GM18861 (cell line): Measurements from ENCODE around the gene ELOA.
A peak's percentile ranks its signal among the peaks of the same experiment; 100 is the strongest.

Experiments used
- ATAC-seq: cut with Tn5 transposase; IDR thresholded peaks from one replicate; pipeline ENCODE4 v1.9.1; 2021; ENCODE audit not compliant: unreplicated experiment

Gene ELOA, protein sequence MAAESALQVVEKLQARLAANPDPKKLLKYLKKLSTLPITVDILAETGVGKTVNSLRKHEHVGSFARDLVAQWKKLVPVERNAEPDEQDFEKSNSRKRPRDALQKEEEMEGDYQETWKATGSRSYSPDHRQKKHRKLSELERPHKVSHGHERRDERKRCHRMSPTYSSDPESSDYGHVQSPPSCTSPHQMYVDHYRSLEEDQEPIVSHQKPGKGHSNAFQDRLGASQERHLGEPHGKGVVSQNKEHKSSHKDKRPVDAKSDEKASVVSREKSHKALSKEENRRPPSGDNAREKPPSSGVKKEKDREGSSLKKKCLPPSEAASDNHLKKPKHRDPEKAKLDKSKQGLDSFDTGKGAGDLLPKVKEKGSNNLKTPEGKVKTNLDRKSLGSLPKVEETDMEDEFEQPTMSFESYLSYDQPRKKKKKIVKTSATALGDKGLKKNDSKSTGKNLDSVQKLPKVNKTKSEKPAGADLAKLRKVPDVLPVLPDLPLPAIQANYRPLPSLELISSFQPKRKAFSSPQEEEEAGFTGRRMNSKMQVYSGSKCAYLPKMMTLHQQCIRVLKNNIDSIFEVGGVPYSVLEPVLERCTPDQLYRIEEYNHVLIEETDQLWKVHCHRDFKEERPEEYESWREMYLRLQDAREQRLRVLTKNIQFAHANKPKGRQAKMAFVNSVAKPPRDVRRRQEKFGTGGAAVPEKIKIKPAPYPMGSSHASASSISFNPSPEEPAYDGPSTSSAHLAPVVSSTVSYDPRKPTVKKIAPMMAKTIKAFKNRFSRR

GRCh38 chr1:23743287-23744152 lies at the start of gene ELOA:
ELOA (plus strand) TSS chr1:23743471; CDS start chr1:23743504, 33 bp downstream.
- peak; percentile 59 for ATAC-seq

GRCh38 chr1:23693599-23693998 lies 49.7 kb upstream of the ELOA start:
- no peak for ATAC-seq

DNA sequence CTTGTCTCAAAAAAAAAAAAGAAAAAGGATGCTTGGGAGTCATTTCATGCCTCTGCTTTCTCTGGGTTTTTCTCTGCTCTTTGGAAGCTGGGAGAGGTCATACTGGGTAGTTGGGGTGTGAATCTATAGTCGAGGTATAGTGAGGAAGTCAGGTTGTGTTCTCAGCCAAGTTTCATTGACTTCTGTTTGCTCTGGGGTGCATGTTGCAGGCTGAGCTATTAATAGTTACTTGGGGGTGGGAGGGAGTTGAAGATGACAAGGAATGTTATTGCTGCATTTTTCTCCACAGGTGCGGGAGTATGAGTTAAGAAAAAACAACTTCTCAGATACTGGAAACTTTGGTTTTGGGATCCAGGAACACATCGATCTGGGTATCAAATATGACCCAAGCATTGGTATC lies 48.9 kb upstream of the ELOA start:
- ATAC-seq = no peak

DNA sequence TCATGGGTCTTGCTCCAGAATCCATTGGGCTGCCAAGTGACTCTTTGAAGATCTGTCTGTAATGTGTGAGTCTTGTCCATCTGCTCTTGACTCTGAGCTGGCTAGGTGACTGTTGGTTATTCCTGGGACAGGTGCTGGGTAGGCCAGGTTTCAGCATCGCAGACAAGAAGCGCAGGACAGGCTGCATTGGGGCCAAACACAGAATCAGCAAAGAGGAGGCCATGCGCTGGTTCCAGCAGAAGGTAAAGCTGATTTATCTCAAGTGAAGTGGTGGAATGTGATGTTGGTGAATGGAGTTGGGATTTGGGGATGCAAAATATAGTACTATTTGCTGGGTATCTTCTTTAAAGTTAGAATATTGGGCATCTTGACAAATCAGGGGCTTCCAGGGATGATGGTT lies 47.6 kb upstream of the ELOA start:
- ATAC-seq = no peak

GRCh38 chr1:23696335-23696989 lies 46.8 kb upstream of the ELOA start:
- no peak for ATAC-seq

DNA sequence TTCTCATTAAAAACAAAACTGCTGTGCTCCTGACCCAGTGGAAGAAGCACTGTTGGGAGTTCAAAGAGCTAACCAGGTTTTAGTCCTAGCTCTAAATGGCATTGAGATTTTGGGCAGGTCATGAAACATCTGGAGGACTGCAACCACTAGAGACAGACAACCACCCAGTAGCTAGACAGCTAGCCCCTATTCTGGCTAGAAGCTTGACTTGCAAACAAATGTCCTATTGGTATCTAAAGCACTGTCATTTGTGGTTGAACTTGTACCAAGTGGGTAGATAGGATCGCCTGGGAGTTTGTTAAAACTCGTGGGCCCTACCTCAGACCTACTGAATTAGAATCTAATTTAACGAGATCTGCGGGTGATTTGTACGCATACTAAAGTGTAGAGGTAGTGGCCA lies 44.8 kb upstream of the ELOA start:
- ATAC-seq = no peak

DNA sequence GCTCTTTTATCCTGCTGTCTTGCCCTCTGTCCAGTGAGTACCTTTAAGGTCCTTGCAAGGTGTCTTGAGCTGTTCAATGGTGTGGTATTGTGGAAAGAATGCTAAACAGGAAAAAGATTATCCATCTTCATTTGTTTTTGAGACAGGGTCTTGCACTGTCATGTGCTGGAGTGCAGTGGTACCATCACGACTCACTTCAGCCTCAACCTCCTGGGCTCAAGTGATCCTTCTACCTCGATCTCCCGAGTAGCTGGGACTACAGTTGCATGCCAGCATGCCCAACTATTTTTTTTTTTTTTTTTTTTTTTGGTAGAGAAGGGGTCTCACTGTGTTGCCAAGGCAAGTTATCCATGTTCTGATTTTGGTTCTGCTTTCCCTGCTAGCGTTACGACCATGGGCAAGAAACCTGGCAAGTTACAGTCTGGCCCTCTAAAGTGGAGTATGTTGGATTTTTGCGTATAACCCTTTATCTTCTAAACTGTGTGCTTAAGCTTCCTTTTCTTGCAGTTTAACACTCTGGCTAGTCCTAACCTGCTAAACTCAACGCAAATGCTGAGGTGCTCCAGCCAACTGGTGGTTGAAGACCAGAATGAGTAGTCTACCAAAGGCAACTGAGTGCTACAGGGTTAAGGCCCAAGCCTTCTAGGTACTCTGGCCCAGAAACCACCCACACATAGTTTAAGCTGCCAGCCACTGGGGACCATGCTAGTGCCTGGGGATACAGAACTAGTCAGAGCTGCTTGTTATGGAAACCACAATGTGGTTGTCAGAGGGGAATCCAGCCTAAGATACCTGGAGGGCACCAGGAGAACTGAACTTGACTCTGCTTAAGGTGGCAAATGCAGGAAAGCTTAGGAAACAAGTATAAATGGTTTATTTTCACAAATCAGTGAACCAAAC lies 43.7 kb upstream of the ELOA start:
- no peak for ATAC-seq

- no peak for ATAC-seq
Measured at GRCh38 chr1:23701310-23701709, 42.0 kb upstream of the ELOA start.

DNA sequence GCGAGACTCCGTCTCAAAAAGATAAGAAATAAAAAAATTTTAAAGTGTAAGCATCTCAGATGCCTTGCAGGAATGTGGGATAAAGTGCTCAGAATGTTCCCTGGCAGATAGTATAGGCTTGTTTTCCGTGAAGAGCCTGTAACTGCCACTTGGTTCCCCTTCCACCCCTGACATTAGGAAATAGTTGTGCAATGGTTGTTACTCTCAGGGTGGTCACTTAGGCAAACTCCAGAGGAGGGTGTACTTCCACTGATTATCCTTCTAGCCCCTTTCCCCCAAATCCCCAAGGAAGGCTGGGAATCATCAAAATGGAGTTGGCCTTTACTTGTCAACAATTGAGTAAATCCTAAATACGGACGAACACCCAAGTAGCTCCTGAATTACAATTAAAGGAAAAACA lies 41.3 kb upstream of the ELOA start:
- no peak for ATAC-seq

GRCh38 chr1:23704834-23705495 lies 38.3 kb upstream of the ELOA start:
- no peak for ATAC-seq

GRCh38 chr1:23709229-23709628 lies 34.0 kb upstream of the ELOA start:
- no peak for ATAC-seq

DNA sequence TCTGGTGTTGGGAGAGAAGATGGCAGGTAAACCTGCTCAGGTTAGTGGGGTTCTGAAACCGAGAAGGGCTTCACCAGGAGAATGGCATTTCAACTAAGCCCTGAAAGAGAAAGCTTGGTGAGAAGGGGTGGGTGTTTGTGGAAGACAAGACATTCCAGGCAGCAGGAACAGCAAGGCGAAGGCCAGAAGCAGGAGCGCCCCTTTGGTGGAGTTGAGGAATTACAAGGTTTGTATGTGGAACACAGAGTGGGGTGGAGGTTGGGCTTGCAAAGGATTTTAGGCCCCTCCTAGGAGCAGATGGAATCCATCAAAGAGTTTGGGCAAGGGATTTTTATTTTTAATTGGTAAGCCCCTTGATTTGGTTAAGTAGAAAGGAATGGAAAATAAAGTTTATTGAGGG lies 24.8 kb upstream of the ELOA start:
- ATAC-seq = no peak

GRCh38 chr1:23719162-23719820 lies 24.0 kb upstream of the ELOA start:
- no peak for ATAC-seq

- ATAC-seq = peak; percentile 46
Measured at GRCh38 chr1:23720256-23720995, 22.8 kb upstream of the ELOA start.

GRCh38 chr1:23722652-23723051 lies 20.6 kb upstream of the ELOA start:
- no peak for ATAC-seq

DNA sequence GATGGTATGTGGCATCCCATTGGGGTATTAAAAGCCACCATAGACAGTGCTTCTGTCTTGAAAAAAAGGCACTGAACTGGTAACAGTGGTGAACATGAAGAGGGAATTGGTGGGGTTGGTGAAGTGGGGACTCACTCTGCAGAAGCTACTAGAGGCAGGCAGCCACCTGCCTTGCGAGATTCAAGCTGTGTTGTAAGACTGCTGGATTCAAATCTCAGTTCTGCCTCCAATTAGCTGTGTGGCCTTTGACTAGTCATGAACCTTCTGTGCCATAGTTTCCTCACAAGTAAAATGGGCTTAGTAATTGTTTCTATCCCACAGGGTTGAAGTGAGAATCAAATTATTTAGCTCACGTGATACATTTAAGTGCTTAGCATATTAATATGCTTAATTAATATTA lies 16.6 kb upstream of the ELOA start:
- no peak for ATAC-seq

DNA sequence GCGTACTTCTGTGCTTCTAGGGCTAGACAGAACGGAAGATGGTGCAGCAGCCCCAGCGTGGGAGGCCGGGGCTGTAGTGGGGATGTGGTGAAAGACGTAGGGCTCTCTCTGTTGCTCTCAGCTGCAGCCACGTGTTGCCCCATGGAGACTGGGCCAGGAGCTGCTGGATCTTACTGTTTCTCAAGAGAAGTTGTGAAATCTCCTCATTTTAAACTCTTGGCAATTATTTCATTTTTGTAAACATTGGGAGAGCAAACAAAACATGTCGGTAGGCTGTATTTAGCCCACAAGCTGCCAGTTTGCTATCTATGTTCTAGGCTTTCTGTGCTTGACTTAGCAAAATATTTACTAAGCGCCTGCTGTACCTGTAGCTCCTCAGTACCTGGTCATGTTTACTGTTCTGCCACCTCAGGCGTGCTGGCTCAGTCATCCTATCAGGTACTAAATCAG lies 15.9 kb upstream of the ELOA start:
- ATAC-seq = no peak
